SK-N-SH (cell line): ENCODE results near the gene IQGAP2.

Experiments
- CTCF ChIP-seq: fragments of 200-600 bp; sonication (generic); IDR thresholded peaks from 2 replicates; pipeline ENCODE4 v1.6.1; 2017; ENCODE audit warnings: antibody characterized with exemption, mild to moderate bottlenecking, moderate library complexity
- EP300 ChIP-seq, 2 experiments: IDR thresholded peaks; 2 replicates each; pipeline versions ENCODE4 v1.4.0 to v1.6.1; 2012; ENCODE audit warnings: borderline replicate concordance in 1 of 2, low read depth in 1 of 2, low read length in 1 of 2
- FOXM1 ChIP-seq: IDR thresholded peaks from 2 replicates; pipeline ENCODE4 v1.4.0; 2012; ENCODE audit warnings: low read depth, mild to moderate bottlenecking
- GATA2 ChIP-seq: sonication (generic); formaldehyde crosslinking; IDR thresholded peaks from 2 replicates; pipeline ENCODE4 v1.5.0; 2020; ENCODE audit warnings: mild to moderate bottlenecking, missing genetic modification reagents
- REST ChIP-seq: IDR thresholded peaks from 2 replicates; pipeline ENCODE4 v1.6.1; 2012; ENCODE audit warnings: mild to moderate bottlenecking, low read depth, low read length, moderate library complexity
- TEAD4 ChIP-seq: IDR thresholded peaks from 2 replicates; pipeline ENCODE4 v1.4.0; 2012; ENCODE audit warnings: mild to moderate bottlenecking, borderline replicate concordance; ENCODE audit not compliant: insufficient read depth
- YY1 ChIP-seq: IDR thresholded peaks from 2 replicates; pipeline ENCODE4 v1.4.0; 2012; ENCODE audit warnings: low read depth, mild to moderate bottlenecking

- TF ChIP-seq CTCF, result no peak
- TF ChIP-seq YY1, result no peak
- no peak for TF ChIP-seq GATA2 (CRISPR knock-in tag)
- no peak for TF ChIP-seq FOXM1
- no peak for TF ChIP-seq EP300 (IDR thresholded peaks at IDR 0.05; ENCODE audit: borderline replicate concordance in 1 of 2, low read depth in 1 of 2, low read length in 1 of 2)
- TF ChIP-seq TEAD4, result no peak
- TF ChIP-seq REST, result no peak
These were observed 26.8 kb upstream of the IQGAP2 start for GRCh38 chr5:76376148-76376865.
